Fibroblast of villous mesenchyme (primary cell): ENCODE results near the gene CRYGN. TPM values are rescaled to one million over a fixed set of nuclear protein-coding genes. Genes with fewer than 3 reads are reported as not detected.
A peak's percentile ranks its signal among the peaks of the same experiment; 100 is the strongest.

Source experiments
- DNase-seq: peaks from one replicate; pipeline ENCODE4 v3.0.0-alpha.2; 2010; ENCODE audit warnings: low read depth
- H3K4me3 ChIP-seq: 2 replicates; pipeline ENCODE4 v1.5.1; 2011; ENCODE audit warnings: low read depth, mild to moderate bottlenecking, low read length
- total RNA-seq: library from RNA; depleted of rRNA; stranded (reverse); fragments of >200 nt; gene quantifications from 2 replicates; pipeline ENCODE4 v1.2.3, GENCODE V29; 2012
- TF ChIP-seq, protein P1 (sequence below): IDR thresholded peaks from 2 replicates; pipeline ENCODE4 v1.5.1; 2012; ENCODE audit warnings: low read depth, mild to moderate bottlenecking, low read length; ENCODE audit not compliant: insufficient read depth

CRYGN gene
- total RNA-seq, 1 donor = under 0.01 TPM

GRCh38 chr7:151426904-151427704 lies 12.8 kb downstream of the CRYGN start:
- H3K4me3 ChIP-seq = no peak overlapping the region
- TF ChIP-seq, protein P1, sequence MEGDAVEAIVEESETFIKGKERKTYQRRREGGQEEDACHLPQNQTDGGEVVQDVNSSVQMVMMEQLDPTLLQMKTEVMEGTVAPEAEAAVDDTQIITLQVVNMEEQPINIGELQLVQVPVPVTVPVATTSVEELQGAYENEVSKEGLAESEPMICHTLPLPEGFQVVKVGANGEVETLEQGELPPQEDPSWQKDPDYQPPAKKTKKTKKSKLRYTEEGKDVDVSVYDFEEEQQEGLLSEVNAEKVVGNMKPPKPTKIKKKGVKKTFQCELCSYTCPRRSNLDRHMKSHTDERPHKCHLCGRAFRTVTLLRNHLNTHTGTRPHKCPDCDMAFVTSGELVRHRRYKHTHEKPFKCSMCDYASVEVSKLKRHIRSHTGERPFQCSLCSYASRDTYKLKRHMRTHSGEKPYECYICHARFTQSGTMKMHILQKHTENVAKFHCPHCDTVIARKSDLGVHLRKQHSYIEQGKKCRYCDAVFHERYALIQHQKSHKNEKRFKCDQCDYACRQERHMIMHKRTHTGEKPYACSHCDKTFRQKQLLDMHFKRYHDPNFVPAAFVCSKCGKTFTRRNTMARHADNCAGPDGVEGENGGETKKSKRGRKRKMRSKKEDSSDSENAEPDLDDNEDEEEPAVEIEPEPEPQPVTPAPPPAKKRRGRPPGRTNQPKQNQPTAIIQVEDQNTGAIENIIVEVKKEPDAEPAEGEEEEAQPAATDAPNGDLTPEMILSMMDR = no peak
- DNase-seq = no peak

DNA sequence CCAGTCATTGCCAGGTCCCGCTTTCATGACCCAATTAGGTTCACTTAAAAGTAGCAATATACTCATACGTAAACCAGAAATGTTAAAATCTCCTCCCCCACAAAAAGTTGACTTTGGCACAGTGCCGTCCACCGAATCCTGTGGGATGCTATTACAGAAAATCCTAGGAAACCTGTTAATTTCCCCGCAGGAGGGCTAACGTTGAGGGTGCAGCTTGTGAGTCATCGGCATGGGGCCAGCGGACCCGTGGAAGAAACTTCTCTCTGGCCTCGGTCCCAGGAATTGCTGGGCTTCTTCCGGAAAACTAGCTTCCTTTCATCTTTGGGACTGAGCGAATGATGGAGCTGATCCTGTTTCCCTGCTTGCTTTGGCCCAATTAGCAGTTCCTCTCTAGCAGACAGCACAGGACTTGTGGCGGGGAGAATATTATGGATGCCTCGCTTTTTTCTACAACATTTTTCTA lies 13.5 kb downstream of the CRYGN start:
- no peak overlapping the region for H3K4me3 ChIP-seq
- peak; percentile 99 for DNase-seq
- TF ChIP-seq, protein P1 = no peak

- TF ChIP-seq, protein P1 = no peak
- DNase-seq = peak; percentile 99
Observed at GRCh38 chr7:151425670-151426440, 14.1 kb downstream of the CRYGN start.

DNA sequence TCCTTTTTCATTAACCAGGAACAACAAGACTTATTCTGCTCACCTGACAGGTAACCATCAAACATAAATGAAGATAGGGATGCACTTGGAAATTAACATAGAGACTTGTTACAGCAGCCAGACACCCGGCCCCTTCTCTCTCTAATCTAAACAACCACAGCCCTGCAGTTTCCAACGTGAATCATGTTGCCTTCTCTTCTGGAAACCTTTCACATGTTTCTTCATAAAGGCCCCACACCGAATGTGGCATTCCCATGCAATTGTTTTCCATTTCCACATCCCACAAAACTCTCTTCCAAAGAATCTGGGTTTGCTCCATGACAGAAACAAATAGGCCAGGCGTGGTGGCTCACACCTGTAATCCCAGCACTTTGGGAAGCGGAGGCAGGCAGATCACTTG lies 15.1 kb downstream of the CRYGN start:
- no peak overlapping the region for H3K4me3 ChIP-seq
- peak; percentile 88 for DNase-seq
- TF ChIP-seq, protein P1 = no peak

More at GRCh38 chr7:151425670-151426440, 14.1 kb downstream of the CRYGN start:
- H3K4me3 ChIP-seq = no peak overlapping the region

DNA sequence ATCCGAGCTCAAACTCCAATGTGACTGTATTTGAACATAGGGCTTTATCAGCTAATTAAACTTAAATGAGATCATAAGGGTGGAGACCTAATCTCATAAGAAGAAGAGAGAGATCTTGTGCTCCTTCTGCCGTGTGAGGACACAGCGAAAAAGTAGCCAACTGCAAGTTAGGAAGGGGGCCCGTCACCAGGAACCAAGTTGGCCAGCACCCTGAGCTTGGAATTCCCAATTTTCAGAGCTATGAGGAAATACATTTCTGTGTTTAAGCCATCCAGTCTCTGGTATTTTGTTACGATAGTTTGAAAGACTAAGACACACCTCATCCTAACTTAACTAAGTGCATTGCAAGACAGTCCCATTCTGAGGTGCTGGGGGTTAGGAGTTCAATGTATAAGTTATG lies 16.0 kb downstream of the CRYGN start:
- TF ChIP-seq, protein P1 = no peak
- H3K4me3 ChIP-seq = no peak overlapping the region
- no peak for DNase-seq

- TF ChIP-seq, protein P1 = no peak
- DNase-seq = no peak
- no peak overlapping the region for H3K4me3 ChIP-seq
Observed at GRCh38 chr7:151423226-151423625, 16.7 kb downstream of the CRYGN start.
